GM12878 (cell line): ENCODE data around the gene PRRG3.

Experiments
- BCL3 ChIP-seq: IDR thresholded peaks from 2 replicates; pipeline ENCODE4 v1.6.1; 2011; ENCODE audit warnings: borderline replicate concordance, low read depth, mild to moderate bottlenecking, moderate library complexity, low read length; ENCODE audit not compliant: insufficient read depth, poor library complexity, severe bottlenecking
- NBN ChIP-seq: fragments of 450-650 bp; IDR thresholded peaks from 2 replicates; pipeline ENCODE4 v1.6.1; 2016

GRCh38 chrX:151723156-151723760 lies 28.0 kb downstream of the PRRG3 start:
- TF ChIP-seq NBN: no peak
- TF ChIP-seq BCL3: no peak
